Measurements from ENCODE around the gene CIC.

- TF ChIP-seq CTCF (IDR thresholded peaks at IDR 0.05) (no peak), POLR2A (IDR thresholded peaks at IDR 0.05) (no peak)
Observed at GRCh38 chr19:42285541-42285941, 16.5 kb downstream of the CIC start.
